Adrenal gland (tissue), 5 donors: ENCODE data around the gene DMBX1.

Experiments used
- POLR2A ChIP-seq, 2 donors: fragments of 450-650 bp; IDR thresholded peaks; one replicate each; pipeline ENCODE4 v1.6.1; 2017; ENCODE audit warnings: antibody characterized with exemption in 2 of 2, mild to moderate bottlenecking in 2 of 2, moderate library complexity in 1 of 2
- TF ChIP-seq, protein P1 (sequence below), 6 experiments: fragments of 450-650 bp in 4 of 6; fragments of 200-600 bp in 2 of 6; sonication (generic) in 1 of 6; IDR thresholded peaks; 1 replicate in 5 of 6; 2 replicates in 1 of 6; pipeline versions ENCODE4 v1.5.1 to v1.8.0; 2016 to 2021; ENCODE audit warnings: antibody characterized with exemption in 6 of 6, mild to moderate bottlenecking in 2 of 6, moderate library complexity in 1 of 6
- donor health status: DM: no; HTN: no; CAD: no.

DNA sequence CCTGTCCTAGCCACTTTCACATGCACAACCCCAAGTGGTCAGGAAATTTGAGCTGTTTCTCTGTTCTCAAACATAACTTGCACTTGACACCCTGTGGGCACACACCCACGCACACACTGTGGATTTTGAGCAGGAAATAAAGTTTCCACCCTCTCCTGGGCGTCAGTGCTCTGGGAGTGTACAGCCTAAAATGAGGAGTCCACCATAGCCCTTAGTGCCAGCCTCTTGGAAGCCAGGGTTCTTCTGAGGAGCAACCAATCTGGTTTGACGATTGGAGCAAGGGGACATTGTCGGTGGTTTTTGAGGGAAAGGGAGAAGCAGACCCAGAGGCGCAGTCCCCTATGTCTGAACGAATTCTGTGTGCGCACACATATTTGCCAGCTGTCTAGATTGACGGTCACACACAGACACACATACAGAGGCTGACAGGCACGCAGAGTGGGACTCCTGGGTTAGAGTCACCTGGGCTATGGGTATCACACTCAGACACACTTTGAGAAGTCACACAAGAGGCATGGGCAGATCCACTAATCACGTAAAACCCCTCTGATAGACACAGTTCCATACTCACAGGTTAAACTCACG lies 2.7 kb downstream of the DMBX1 start:
- TF ChIP-seq POLR2A (IDR thresholded peaks at IDR 0.05), result no peak
- TF ChIP-seq, protein P1, sequence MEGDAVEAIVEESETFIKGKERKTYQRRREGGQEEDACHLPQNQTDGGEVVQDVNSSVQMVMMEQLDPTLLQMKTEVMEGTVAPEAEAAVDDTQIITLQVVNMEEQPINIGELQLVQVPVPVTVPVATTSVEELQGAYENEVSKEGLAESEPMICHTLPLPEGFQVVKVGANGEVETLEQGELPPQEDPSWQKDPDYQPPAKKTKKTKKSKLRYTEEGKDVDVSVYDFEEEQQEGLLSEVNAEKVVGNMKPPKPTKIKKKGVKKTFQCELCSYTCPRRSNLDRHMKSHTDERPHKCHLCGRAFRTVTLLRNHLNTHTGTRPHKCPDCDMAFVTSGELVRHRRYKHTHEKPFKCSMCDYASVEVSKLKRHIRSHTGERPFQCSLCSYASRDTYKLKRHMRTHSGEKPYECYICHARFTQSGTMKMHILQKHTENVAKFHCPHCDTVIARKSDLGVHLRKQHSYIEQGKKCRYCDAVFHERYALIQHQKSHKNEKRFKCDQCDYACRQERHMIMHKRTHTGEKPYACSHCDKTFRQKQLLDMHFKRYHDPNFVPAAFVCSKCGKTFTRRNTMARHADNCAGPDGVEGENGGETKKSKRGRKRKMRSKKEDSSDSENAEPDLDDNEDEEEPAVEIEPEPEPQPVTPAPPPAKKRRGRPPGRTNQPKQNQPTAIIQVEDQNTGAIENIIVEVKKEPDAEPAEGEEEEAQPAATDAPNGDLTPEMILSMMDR (IDR thresholded peaks at IDR 0.05), result no peak
